Stomach (tissue), 4 donors: ENCODE measurements around the gene BDH1.

Source experiments
- EP300 ChIP-seq: sonication (generic); formaldehyde crosslinking; IDR thresholded peaks from one replicate; pipeline ENCODE4 v1.6.1; 2017; ENCODE audit warnings: antibody characterized with exemption
- POLR2AphosphoS5 ChIP-seq, 3 donors: sonication (generic); formaldehyde crosslinking; IDR thresholded peaks; one replicate each; pipeline ENCODE4 v1.6.1; 2016; ENCODE audit warnings: antibody characterized with exemption in 3 of 3
- TF ChIP-seq, protein P1 (sequence below), 7 experiments: fragments of 450-650 bp in 4 of 7; fragments of 200-600 bp in 3 of 7; sonication (generic) in 3 of 7; IDR thresholded peaks; one replicate each; pipeline ENCODE4 v1.5.1; 2016 to 2019; ENCODE audit warnings: antibody characterized with exemption in 7 of 7, control low read depth in 2 of 7, mild to moderate bottlenecking in 1 of 7

GRCh38 chr3:197490098-197491058, 65.4 kb downstream of the BDH1 start:
- TF ChIP-seq, protein P1, sequence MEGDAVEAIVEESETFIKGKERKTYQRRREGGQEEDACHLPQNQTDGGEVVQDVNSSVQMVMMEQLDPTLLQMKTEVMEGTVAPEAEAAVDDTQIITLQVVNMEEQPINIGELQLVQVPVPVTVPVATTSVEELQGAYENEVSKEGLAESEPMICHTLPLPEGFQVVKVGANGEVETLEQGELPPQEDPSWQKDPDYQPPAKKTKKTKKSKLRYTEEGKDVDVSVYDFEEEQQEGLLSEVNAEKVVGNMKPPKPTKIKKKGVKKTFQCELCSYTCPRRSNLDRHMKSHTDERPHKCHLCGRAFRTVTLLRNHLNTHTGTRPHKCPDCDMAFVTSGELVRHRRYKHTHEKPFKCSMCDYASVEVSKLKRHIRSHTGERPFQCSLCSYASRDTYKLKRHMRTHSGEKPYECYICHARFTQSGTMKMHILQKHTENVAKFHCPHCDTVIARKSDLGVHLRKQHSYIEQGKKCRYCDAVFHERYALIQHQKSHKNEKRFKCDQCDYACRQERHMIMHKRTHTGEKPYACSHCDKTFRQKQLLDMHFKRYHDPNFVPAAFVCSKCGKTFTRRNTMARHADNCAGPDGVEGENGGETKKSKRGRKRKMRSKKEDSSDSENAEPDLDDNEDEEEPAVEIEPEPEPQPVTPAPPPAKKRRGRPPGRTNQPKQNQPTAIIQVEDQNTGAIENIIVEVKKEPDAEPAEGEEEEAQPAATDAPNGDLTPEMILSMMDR (IDR thresholded peaks at IDR 0.05) = no peak
- TF ChIP-seq POLR2AphosphoS5 (IDR thresholded peaks at IDR 0.05) (no peak), EP300 (no peak)
